GM12878 (cell line): ENCODE data around the gene MYO10. TPM values are rescaled to one million over a fixed set of nuclear protein-coding genes. Genes with fewer than 3 reads are reported as not detected.

Source experiments
- ATAC-seq: fragments of 200-7000 bp; cut with Tn5 transposase; 3 replicates; pipeline ENCODE4 v1.9.1; 2020; ENCODE audit warnings: mild to moderate bottlenecking, moderate library complexity
- BruUV-seq: library from RNA; stranded (reverse); fragments of 400-500 nt; replicated peaks from 2 replicates; lab custom pipeline; 2021; lab: Mats Ljungman, UMichigan
- CTCF ChIA-PET: fragments of 300-600 bp; sonication (Branson Sonifier 250); formaldehyde crosslinking; extraction: SDS; loops from one replicate; lab custom pipeline; 2021; ENCODE audit warnings: inconsistent platforms; lab: Yijun Ruan, JAX
- POLR2A ChIA-PET: fragments of 350-600 bp; formaldehyde crosslinking; extraction: SDS; loops from one replicate; lab custom pipeline; 2021; ENCODE audit warnings: inconsistent platforms; lab: Charles Lee
- RAD21 ChIA-PET: fragments of 300-600 bp; sonication (Branson Sonifier 250); formaldehyde crosslinking; loops from one replicate; lab custom pipeline; 2023; ENCODE audit warnings: antibody characterized with exemption; ENCODE audit not compliant: unreplicated experiment; lab: Charles Lee
- SMC1A ChIA-PET: fragments of 300-600 bp; sonication (Branson Sonifier 250); formaldehyde crosslinking; loops from one replicate; lab custom pipeline; 2023; ENCODE audit not compliant: unreplicated experiment, uncharacterized antibody; lab: Charles Lee
- DNase-seq: peaks from one replicate; pipeline ENCODE4 v3.0.0-alpha.2; 2011; ENCODE audit warnings: low read depth, low spot score
- FAIRE-seq: peaks from 3 replicates; lab custom pipeline; 2011; peaks lifted over from hg19 to GRCh38; lab: Jason Lieb, UNC
- H2AFZ ChIP-seq: 2 replicates; pipeline ENCODE4 v1.6.0; 2011; ENCODE audit warnings: low read depth, low read length, control low read depth; ENCODE audit not compliant: control insufficient read depth
- H3K27ac ChIP-seq: 2 replicates; pipeline ENCODE4 v1.5.1; 2011; ENCODE audit warnings: control low read depth; ENCODE audit not compliant: control insufficient read depth, insufficient read depth
- H3K27me3 ChIP-seq, 2 experiments: replicated peaks in 1 of 2; 2 replicates each; pipeline versions ENCODE4 v1.6.0 to v1.6.1; 2011; ENCODE audit warnings: low read length in 1 of 2; ENCODE audit not compliant: control insufficient read depth in 2 of 2, insufficient read depth in 2 of 2
- H3K36me3 ChIP-seq, 2 experiments: 2 replicates each; pipeline ENCODE4 v1.5.1; 2011; ENCODE audit warnings: low read length in 1 of 2; ENCODE audit not compliant: control insufficient read depth in 2 of 2, insufficient read depth in 2 of 2
- H3K4me1 ChIP-seq: 2 replicates; pipeline ENCODE4 v1.6.1; 2011; ENCODE audit warnings: mild to moderate bottlenecking, low read length, moderate library complexity, mixed read lengths; ENCODE audit not compliant: control insufficient read depth, insufficient read depth
- H3K4me2 ChIP-seq: 2 replicates; pipeline ENCODE4 v1.6.0; 2011; ENCODE audit warnings: control low read depth; ENCODE audit not compliant: control insufficient read depth, insufficient read depth
- H3K4me3 ChIP-seq: fragments of 200-600 bp; sonication (generic); 2 replicates; pipeline ENCODE4 v1.5.1; 2016
- H3K79me2 ChIP-seq: 2 replicates; pipeline ENCODE4 v1.6.0; 2011; ENCODE audit warnings: low read length; ENCODE audit not compliant: control insufficient read depth, insufficient read depth
- H3K9ac ChIP-seq: 2 replicates; pipeline ENCODE4 v1.8.0; 2011; ENCODE audit warnings: low read length, control low read depth, mixed read lengths; ENCODE audit not compliant: control insufficient read depth, insufficient read depth
- H3K9me3 ChIP-seq: replicated peaks from 3 replicates; pipeline ENCODE4 v1.5.1; 2011; ENCODE audit warnings: mild to moderate bottlenecking, low read length; ENCODE audit not compliant: control insufficient read depth, insufficient read depth
- H4K20me1 ChIP-seq: 2 replicates; pipeline ENCODE4 v1.6.0; 2011; ENCODE audit not compliant: control insufficient read depth, insufficient read depth
- ATF7 ChIP-seq: fragments of 450-650 bp; IDR thresholded peaks from 2 replicates; pipeline ENCODE4 v1.6.1; 2016; ENCODE audit warnings: low read depth, mild to moderate bottlenecking
- CBX5 ChIP-seq: sonication (generic); IDR thresholded peaks from 2 replicates; pipeline ENCODE4 v1.6.1; 2016; ENCODE audit warnings: low read depth, moderate library complexity, mild to moderate bottlenecking, inconsistent platforms
- FOXK2 ChIP-seq: fragments of 450-650 bp; IDR thresholded peaks from 2 replicates; pipeline ENCODE4 v1.6.1; 2017; ENCODE audit warnings: mild to moderate bottlenecking, moderate library complexity
- PAX8 ChIP-seq: fragments of 450-650 bp; IDR thresholded peaks from 2 replicates; pipeline ENCODE4 v1.6.1; 2017; ENCODE audit warnings: mild to moderate bottlenecking, moderate library complexity
- POLR2AphosphoS2 ChIP-seq: IDR thresholded peaks from 2 replicates; pipeline ENCODE4 v1.6.1; 2011; ENCODE audit warnings: low read depth, mild to moderate bottlenecking, low read length, improper control_type of control experiment, moderate library complexity
- TAF1 ChIP-seq: IDR thresholded peaks from 2 replicates; pipeline ENCODE4 v1.6.1; 2011; ENCODE audit warnings: mild to moderate bottlenecking, low read depth, low read length, borderline replicate concordance
- TCF12 ChIP-seq: IDR thresholded peaks from 2 replicates; pipeline ENCODE4 v1.6.1; 2011; ENCODE audit warnings: low read depth, mild to moderate bottlenecking, low read length
- ZZZ3 ChIP-seq: IDR thresholded peaks from 2 replicates; pipeline ENCODE4 v1.6.1; 2011; ENCODE audit warnings: low read depth; ENCODE audit not compliant: control insufficient read depth, insufficient read length
- WGBS: methylation state at CpG from one replicate; pipeline ENCODE4 v1.1.6; 2016; ENCODE audit warnings: low lambda C conversion rate; ENCODE audit not compliant: insufficient replicate concordance, insufficient coverage; ENCODE audit errors: missing lambda C conversion rate; 5-methylcytosine and 5-hydroxymethylcytosine counted together
- in situ Hi-C: fragments of 300-500 bp; cut with MboI; formaldehyde crosslinking; loops from 9 replicates; pipeline ENCODE4 v1.14.3; 2018; ENCODE audit warnings: mixed read lengths
- intact Hi-C: fragments of 100-400 bp; cut with micrococcal nuclease; formaldehyde crosslinking; loops from one replicate; pipeline ENCODE4 v1.14.2; 2022; ENCODE audit not compliant: unreplicated experiment
- polyA plus RNA-seq, 11 experiments: library from polyadenylated mRNA; depleted of rRNA in 4 of 11; unstranded in 6 of 11; stranded (reverse) in 5 of 11; fragments of >200 nt; fragmentation: Nextera tagmentation in 4 of 11; fragmentation: Illumina TruSeq in 1 of 11; extraction: Ambion mirVana in 4 of 11; extraction: Trizol in 1 of 11; gene quantifications; 1 replicate in 1 of 11; 2 replicates in 10 of 11; pipeline versions ENCODE4 v1.2.1 to v1.2.3, GENCODE V29; 2011 to 2016; ENCODE audit warnings: inconsistent platforms in 2 of 11, missing spikeins in 2 of 11, low read depth in 1 of 11
- total RNA-seq, 4 experiments: library from RNA; depleted of rRNA in 3 of 4; stranded (reverse); fragments of >200 nt in 3 of 4; fragmentation: Illumina TruSeq in 1 of 4; extraction: Trizol in 1 of 4; gene quantifications; 2 replicates each; pipeline versions ENCODE4 v1.2.1 to v1.2.3, GENCODE V29; 2013 to 2021
- TF ChIP-seq, protein P1 (sequence below): IDR thresholded peaks from 2 replicates; pipeline ENCODE4 v1.6.1; 2012; ENCODE audit warnings: mild to moderate bottlenecking, low read depth, low read length
- TF ChIP-seq, protein P2 (sequence below): IDR thresholded peaks from 2 replicates; pipeline ENCODE4 v1.6.1; 2012; ENCODE audit warnings: low read length, inconsistent platforms
- TF ChIP-seq, protein P3 (sequence below): fragments of 450-650 bp; conservative IDR thresholded peaks from 2 replicates; pipeline ENCODE4 v1.6.1; 2017; ENCODE audit warnings: mild to moderate bottlenecking, moderate library complexity

Gene MYO10
- total and polyA plus RNA-seq, 10 of the 15 experiments (the other 5 are each of a cell fraction or from before 2014, with no cell fraction given) = 0.02 to 0.77 (median 0.17) TPM

GRCh38 chr5:16894236-16895057 lies 41.6 kb downstream of the MYO10 start (continued):
- TF ChIP-seq, protein P1, sequence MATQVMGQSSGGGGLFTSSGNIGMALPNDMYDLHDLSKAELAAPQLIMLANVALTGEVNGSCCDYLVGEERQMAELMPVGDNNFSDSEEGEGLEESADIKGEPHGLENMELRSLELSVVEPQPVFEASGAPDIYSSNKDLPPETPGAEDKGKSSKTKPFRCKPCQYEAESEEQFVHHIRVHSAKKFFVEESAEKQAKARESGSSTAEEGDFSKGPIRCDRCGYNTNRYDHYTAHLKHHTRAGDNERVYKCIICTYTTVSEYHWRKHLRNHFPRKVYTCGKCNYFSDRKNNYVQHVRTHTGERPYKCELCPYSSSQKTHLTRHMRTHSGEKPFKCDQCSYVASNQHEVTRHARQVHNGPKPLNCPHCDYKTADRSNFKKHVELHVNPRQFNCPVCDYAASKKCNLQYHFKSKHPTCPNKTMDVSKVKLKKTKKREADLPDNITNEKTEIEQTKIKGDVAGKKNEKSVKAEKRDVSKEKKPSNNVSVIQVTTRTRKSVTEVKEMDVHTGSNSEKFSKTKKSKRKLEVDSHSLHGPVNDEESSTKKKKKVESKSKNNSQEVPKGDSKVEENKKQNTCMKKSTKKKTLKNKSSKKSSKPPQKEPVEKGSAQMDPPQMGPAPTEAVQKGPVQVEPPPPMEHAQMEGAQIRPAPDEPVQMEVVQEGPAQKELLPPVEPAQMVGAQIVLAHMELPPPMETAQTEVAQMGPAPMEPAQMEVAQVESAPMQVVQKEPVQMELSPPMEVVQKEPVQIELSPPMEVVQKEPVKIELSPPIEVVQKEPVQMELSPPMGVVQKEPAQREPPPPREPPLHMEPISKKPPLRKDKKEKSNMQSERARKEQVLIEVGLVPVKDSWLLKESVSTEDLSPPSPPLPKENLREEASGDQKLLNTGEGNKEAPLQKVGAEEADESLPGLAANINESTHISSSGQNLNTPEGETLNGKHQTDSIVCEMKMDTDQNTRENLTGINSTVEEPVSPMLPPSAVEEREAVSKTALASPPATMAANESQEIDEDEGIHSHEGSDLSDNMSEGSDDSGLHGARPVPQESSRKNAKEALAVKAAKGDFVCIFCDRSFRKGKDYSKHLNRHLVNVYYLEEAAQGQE = no peak

- no peak for FAIRE-seq
- no peaks in the 10 kb centered on the region for H3K4me1 ChIP-seq
- H3K79me2 ChIP-seq = no peaks in the 10 kb centered on the region
- no peak overlapping the region for H2AFZ ChIP-seq
- no peaks in the 10 kb centered on the region for H3K36me3 ChIP-seq
- WGBS = 58% methylated on average over 7 of the region's 8 CpGs
- SMC1A ChIA-PET = no interaction called here
- no peaks in the 10 kb centered on the region for H3K27me3 ChIP-seq
- H3K4me2 ChIP-seq = no peak overlapping the region
- ATAC-seq = no peak
- POLR2A ChIA-PET = no interaction called here
- RAD21 ChIA-PET = no interaction called here
- no peak for DNase-seq
- TF ChIP-seq, protein P2, sequence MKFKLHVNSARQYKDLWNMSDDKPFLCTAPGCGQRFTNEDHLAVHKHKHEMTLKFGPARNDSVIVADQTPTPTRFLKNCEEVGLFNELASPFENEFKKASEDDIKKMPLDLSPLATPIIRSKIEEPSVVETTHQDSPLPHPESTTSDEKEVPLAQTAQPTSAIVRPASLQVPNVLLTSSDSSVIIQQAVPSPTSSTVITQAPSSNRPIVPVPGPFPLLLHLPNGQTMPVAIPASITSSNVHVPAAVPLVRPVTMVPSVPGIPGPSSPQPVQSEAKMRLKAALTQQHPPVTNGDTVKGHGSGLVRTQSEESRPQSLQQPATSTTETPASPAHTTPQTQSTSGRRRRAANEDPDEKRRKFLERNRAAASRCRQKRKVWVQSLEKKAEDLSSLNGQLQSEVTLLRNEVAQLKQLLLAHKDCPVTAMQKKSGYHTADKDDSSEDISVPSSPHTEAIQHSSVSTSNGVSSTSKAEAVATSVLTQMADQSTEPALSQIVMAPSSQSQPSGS = no peak
- TF ChIP-seq ATF7 = no peak
- no peak for TF ChIP-seq TAF1
- TF ChIP-seq CBX5 = no peak
- no peak for TF ChIP-seq PAX8
- no peak for TF ChIP-seq POLR2AphosphoS2
- TF ChIP-seq, protein P3, sequence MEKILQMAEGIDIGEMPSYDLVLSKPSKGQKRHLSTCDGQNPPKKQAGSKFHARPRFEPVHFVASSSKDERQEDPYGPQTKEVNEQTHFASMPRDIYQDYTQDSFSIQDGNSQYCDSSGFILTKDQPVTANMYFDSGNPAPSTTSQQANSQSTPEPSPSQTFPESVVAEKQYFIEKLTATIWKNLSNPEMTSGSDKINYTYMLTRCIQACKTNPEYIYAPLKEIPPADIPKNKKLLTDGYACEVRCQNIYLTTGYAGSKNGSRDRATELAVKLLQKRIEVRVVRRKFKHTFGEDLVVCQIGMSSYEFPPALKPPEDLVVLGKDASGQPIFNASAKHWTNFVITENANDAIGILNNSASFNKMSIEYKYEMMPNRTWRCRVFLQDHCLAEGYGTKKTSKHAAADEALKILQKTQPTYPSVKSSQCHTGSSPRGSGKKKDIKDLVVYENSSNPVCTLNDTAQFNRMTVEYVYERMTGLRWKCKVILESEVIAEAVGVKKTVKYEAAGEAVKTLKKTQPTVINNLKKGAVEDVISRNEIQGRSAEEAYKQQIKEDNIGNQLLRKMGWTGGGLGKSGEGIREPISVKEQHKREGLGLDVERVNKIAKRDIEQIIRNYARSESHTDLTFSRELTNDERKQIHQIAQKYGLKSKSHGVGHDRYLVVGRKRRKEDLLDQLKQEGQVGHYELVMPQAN = no peak
- no peak for TF ChIP-seq TCF12
- TF ChIP-seq ZZZ3 = no peak
- no peak for TF ChIP-seq FOXK2
- TF ChIP-seq, all 136 proteins: peak for 0
- H3K9ac ChIP-seq = no peak overlapping the region
- no TSS peak for BruUV-seq
- no peak overlapping the region for H3K4me3 ChIP-seq
- CTCF ChIA-PET = no interaction called here
- in situ Hi-C loops (no loop called here), intact Hi-C loops (no loop called here)
- H3K27ac ChIP-seq = no peak overlapping the region
- no peaks in the 10 kb centered on the region for H3K9me3 ChIP-seq
- no peaks in the 10 kb centered on the region for H4K20me1 ChIP-seq
Observed at GRCh38 chr5:16891033-16891432, 45.1 kb downstream of the MYO10 start.
